Common myeloid progenitor, CD34-positive (primary cell): Measurements from ENCODE around the gene ANKIB1.

Experiments
- CTCF ChIA-PET: fragments of 350-600 bp; sonication (Branson Sonifier 250); formaldehyde crosslinking; loops from one replicate; lab custom pipeline; 2021; ENCODE audit warnings: antibody characterized with exemption; lab: Charles Lee
- POLR2A ChIA-PET: fragments of 350-600 bp; sonication (Branson Sonifier 250); formaldehyde crosslinking; loops from one replicate; lab custom pipeline; 2021; ENCODE audit warnings: antibody characterized with exemption; lab: Charles Lee
- DNase-seq, 3 donors: peaks; one replicate each; pipeline versions ENCODE4 v3.0.0 to v3.0.0-alpha.2; 2013
- H3K27ac ChIP-seq, 2 experiments: 1 replicate in 1 of 2; 2 replicates in 1 of 2; pipeline ENCODE4 v1.7.0; 2013; ENCODE audit warnings: inconsistent platforms in 2 of 2, low read length in 2 of 2, mild to moderate bottlenecking in 2 of 2, low read depth in 1 of 2, moderate library complexity in 1 of 2; ENCODE audit not compliant: severe bottlenecking in 2 of 2, insufficient read depth in 1 of 2, poor library complexity in 1 of 2
- H3K27me3 ChIP-seq, 5 experiments: replicated peaks in 2 of 5; 1 replicate in 3 of 5; 2 replicates in 2 of 5; pipeline versions ENCODE4 v1.6.1 to v1.7.0; 2013; ENCODE audit warnings: low read length in 4 of 5, mild to moderate bottlenecking in 2 of 5, moderate library complexity in 2 of 5, inconsistent platforms in 1 of 5; ENCODE audit not compliant: insufficient read depth in 5 of 5, control insufficient read depth in 4 of 5
- H3K36me3 ChIP-seq, 4 experiments: 1 replicate in 2 of 4; 2 replicates in 2 of 4; pipeline versions ENCODE4 v1.6.1 to v1.7.0; 2013; ENCODE audit warnings: low read length in 3 of 4, control low read depth in 1 of 4, mild to moderate bottlenecking in 1 of 4; ENCODE audit not compliant: control insufficient read depth in 4 of 4, insufficient read depth in 4 of 4
- H3K4me1 ChIP-seq, 4 experiments: 1 replicate in 3 of 4; 2 replicates in 1 of 4; pipeline versions ENCODE4 v1.6.1 to v1.7.1; 2013; ENCODE audit warnings: low read length in 3 of 4, mild to moderate bottlenecking in 3 of 4, control low read depth in 1 of 4, inconsistent platforms in 1 of 4, moderate library complexity in 1 of 4; ENCODE audit not compliant: control insufficient read depth in 4 of 4, insufficient read depth in 4 of 4; ENCODE audit errors: control extremely low read depth in 1 of 4
- H3K4me3 ChIP-seq, 7 experiments: 1 replicate in 4 of 7; 2 replicates in 3 of 7; pipeline versions ENCODE4 v1.5.1 to v1.7.0; 2013; ENCODE audit warnings: mild to moderate bottlenecking in 7 of 7, low read length in 6 of 7, moderate library complexity in 6 of 7, inconsistent platforms in 2 of 7, low read depth in 2 of 7, control low read depth in 1 of 7; ENCODE audit not compliant: insufficient read depth in 4 of 7, control insufficient read depth in 1 of 7; ENCODE audit errors: extremely low read depth in 1 of 7
- H3K9me3 ChIP-seq, 5 experiments: 1 replicate in 4 of 5; 2 replicates in 1 of 5; pipeline versions ENCODE4 v1.6.1 to v1.7.1; 2013; ENCODE audit warnings: low read length in 4 of 5, mild to moderate bottlenecking in 2 of 5, inconsistent platforms in 1 of 5, low read depth in 1 of 5, moderate library complexity in 1 of 5; ENCODE audit not compliant: control insufficient read depth in 4 of 5, insufficient read depth in 2 of 5; ENCODE audit errors: control extremely low read depth in 1 of 5
- WGBS: methylation state at CpG from one replicate; pipeline ENCODE4 v1.1.5; 2013; ENCODE audit not compliant: insufficient coverage; 5-methylcytosine and 5-hydroxymethylcytosine counted together

The ANKIB1 gene

GRCh38 chr7:92447345-92448204 is 201.8 kb downstream of the ANKIB1 start, which contains the start of gene GATAD1:
GATAD1 (plus strand) TSS chr7:92447482; CDS start chr7:92447730, 248 bp downstream.
- Histone ChIP-seq H3K9me3 (peaks cover 0 to 1% (median 0%) of the 10 kb centered on the region in 5 experiments), H3K36me3 (peaks cover 12 to 28% (median 20%) of the 10 kb centered on the region in 4 experiments), H3K4me1 (peaks cover 4 to 11% (median 5%) of the 10 kb centered on the region in 4 experiments), H3K27ac (peak within 1 kb of the TSS; percentile 91 to 96), H3K4me3 (peak within 1 kb of the TSS; percentile 81 to 98 (median 94)), H3K27me3 (no peaks in the 10 kb centered on the region)
- 0% methylated on average over 61 of the region's 87 CpGs for WGBS
- ChIA-PET POLR2A (interaction anchor here (0.6 to 1.5 kb wide), 2 partner anchors 313 to 417 kb away, joined by 3 to 4 read pairs; partner anchors contain the start of gene CYP51A1), CTCF (interaction anchor here (0.8 to 3.8 kb wide), 22 partner anchors 13 to 617 kb away, joined by 3 to 23 read pairs (median 4); partner anchors contain the start of genes ANKIB1, CYP51A1, KRIT1 and PEX1)
- no peak for DNase-seq

DNA sequence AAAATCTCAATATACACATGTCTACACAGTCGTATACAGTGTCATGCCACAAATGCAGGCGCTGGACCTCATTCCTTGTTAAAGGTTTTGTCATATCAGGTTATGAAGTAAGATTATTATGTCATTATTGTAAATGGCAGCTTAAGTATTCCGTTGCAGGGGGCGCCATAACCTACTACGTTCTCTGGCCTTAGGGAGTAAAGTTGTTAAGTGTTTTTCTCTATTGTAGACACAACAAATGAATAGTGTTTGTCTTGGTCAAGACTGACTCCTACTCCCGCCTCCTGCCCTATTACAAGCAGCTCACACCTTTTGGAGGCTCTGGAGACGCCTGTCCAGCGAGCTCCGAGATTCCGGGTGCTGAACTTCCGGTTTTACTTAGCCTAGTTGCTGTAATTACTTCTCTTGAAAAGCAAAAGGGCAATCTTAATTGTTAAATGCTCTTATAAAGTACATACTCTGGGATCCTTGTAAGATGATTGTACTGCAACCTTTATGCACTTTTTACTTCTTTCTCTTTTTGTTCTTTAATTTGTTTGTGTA is 202.5 kb downstream of the ANKIB1 start:
- Histone ChIP-seq H3K36me3 (peaks cover 13 to 35% (median 25%) of the 10 kb centered on the region in 4 experiments), H3K27ac (peak overlapping the region; percentile 91 to 96), H3K4me1 (peaks cover 4 to 11% (median 5%) of the 10 kb centered on the region in 4 experiments), H3K27me3 (no peaks in the 10 kb centered on the region), H3K4me3 (peak overlapping the region; percentile 37 to 96 (median 93)), H3K9me3 (no peaks in the 10 kb centered on the region)
- CTCF ChIA-PET: interaction anchor here (0.9 to 3.8 kb wide), 11 partner anchors 12 to 618 kb away, joined by 3 to 23 read pairs (median 5); no protein-coding TSS in a partner anchor
- POLR2A ChIA-PET: no interaction called here
- DNase-seq: peak; percentile 82 to 84 (median 83)
- WGBS: 0% methylated on average over 6 of the region's 11 CpGs
